ENCODE measurements around the gene TMTC4. TPM values are rescaled to one million over a fixed set of nuclear protein-coding genes. Genes with fewer than 3 reads are reported as not detected.
"Not testable (repeated sequence)": the region's sequence is repeated elsewhere in the genome, so short reads cannot be mapped to it uniquely, and the experiment has no call there.

The TMTC4 gene
- polyA plus RNA-seq, 1 donor from 2014 or later = 123 TPM

- H3K79me2 ChIP-seq (replicated peaks; ENCODE audit: insufficient read depth, low read length) = no peaks in the 10 kb centered on the region
- H3F3A ChIP-seq (ENCODE audit: insufficient read depth, low read length, poor library complexity, severe bottlenecking) = no peaks in the 10 kb centered on the region
- H3K4me2 ChIP-seq (ENCODE audit: low read length) = no peak overlapping the region
- no peak overlapping the region for H3K27ac ChIP-seq (ENCODE audit: low read length)
- no peaks in the 10 kb centered on the region for H3K36me3 ChIP-seq (ENCODE audit: insufficient read depth, low read length)
- H3K27me3 ChIP-seq (ENCODE audit: insufficient read depth, low read depth, low read length) = no peaks in the 10 kb centered on the region
- H3K9ac ChIP-seq (ENCODE audit: low read length) = no peak overlapping the region
- no peaks in the 10 kb centered on the region for H3K9me2 ChIP-seq (ENCODE audit: insufficient read depth, low read length)
- no peak overlapping the region for H3K4me3 ChIP-seq (ENCODE audit: low read length)
- no peaks in the 10 kb centered on the region for H4K20me1 ChIP-seq (ENCODE audit: insufficient read depth)
- no peak for TF ChIP-seq EP300 (conservative IDR thresholded peaks at IDR 0.05; ENCODE audit: poor library complexity, severe bottlenecking)
- TF ChIP-seq, protein P1, sequence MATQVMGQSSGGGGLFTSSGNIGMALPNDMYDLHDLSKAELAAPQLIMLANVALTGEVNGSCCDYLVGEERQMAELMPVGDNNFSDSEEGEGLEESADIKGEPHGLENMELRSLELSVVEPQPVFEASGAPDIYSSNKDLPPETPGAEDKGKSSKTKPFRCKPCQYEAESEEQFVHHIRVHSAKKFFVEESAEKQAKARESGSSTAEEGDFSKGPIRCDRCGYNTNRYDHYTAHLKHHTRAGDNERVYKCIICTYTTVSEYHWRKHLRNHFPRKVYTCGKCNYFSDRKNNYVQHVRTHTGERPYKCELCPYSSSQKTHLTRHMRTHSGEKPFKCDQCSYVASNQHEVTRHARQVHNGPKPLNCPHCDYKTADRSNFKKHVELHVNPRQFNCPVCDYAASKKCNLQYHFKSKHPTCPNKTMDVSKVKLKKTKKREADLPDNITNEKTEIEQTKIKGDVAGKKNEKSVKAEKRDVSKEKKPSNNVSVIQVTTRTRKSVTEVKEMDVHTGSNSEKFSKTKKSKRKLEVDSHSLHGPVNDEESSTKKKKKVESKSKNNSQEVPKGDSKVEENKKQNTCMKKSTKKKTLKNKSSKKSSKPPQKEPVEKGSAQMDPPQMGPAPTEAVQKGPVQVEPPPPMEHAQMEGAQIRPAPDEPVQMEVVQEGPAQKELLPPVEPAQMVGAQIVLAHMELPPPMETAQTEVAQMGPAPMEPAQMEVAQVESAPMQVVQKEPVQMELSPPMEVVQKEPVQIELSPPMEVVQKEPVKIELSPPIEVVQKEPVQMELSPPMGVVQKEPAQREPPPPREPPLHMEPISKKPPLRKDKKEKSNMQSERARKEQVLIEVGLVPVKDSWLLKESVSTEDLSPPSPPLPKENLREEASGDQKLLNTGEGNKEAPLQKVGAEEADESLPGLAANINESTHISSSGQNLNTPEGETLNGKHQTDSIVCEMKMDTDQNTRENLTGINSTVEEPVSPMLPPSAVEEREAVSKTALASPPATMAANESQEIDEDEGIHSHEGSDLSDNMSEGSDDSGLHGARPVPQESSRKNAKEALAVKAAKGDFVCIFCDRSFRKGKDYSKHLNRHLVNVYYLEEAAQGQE (IDR thresholded peaks at IDR 0.05; ENCODE audit: borderline replicate concordance) = no peak
- no peak for TF ChIP-seq SMC3 (conservative IDR thresholded peaks at IDR 0.05; ENCODE audit: poor library complexity)
- TF ChIP-seq RAD21 (conservative IDR thresholded peaks at IDR 0.05) = no peak
- no peak for TF ChIP-seq MXI1 (conservative IDR thresholded peaks at IDR 0.05; ENCODE audit: poor library complexity, severe bottlenecking)
- no peaks in the 10 kb centered on the region for H3K9me3 ChIP-seq (ENCODE audit: low read length)
- no peak overlapping the region for H2AFZ ChIP-seq (ENCODE audit: low read depth, low read length)
Observed at GRCh38 chr13:100710176-100710575, 35.6 kb upstream of the TMTC4 start.

DNA sequence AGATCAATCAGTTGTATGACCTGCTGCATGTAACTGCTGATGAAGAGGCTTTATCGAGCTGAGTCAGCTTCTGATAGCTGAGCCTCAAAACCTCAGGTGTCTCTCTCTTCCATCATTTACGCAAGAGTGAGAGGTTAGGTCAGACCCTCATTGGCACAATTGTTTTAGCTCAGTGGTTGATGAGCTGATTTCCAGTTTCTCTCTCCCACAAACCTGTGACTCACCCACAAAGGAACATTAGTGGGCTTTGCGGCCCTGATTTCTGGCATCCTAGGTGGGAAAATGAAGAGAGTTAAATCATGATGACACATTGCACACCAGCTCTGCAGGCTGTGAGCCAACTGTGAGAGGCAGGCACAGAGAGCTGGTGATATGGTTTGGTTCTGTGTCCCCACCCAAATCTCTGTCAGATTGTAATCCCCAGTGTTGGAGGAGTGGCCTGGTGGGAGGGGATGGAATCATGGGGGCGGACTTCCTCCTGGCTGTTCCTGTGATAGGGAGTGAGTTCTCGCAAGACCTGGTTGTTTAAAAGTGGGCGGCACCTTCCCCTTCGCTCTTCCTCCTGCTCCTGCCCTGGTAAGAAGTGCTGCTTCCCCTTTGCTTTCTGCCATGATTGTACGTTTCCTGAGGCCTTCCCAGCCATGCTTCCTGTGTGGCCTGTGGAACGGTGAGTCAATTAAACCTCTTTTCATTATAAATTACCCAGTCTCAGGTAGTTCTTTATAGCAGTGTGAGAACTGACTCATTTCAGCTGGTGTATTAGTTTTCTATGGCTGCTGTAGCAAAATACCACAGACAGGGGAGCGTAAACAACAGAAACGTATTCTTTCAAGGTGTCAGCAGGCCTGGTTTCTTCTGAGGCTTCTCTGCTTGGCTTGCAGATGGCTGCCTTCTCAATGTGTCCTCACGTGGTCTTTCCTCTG, 33.5 kb upstream of the TMTC4 start:
- no peak overlapping the region for H3K9ac ChIP-seq (ENCODE audit: low read length)
- no peak overlapping the region for H2AFZ ChIP-seq (ENCODE audit: low read depth, low read length)
- no peak overlapping the region for H3K27ac ChIP-seq (ENCODE audit: low read length)
- H3K4me2 ChIP-seq (ENCODE audit: low read length) = no peak overlapping the region
- no peaks in the 10 kb centered on the region for H3K9me2 ChIP-seq (ENCODE audit: insufficient read depth, low read length)
- no peaks in the 10 kb centered on the region for H3K36me3 ChIP-seq (ENCODE audit: insufficient read depth, low read length)
- H3F3A ChIP-seq (ENCODE audit: insufficient read depth, low read length, poor library complexity, severe bottlenecking) = no peaks in the 10 kb centered on the region
- H3K79me2 ChIP-seq (replicated peaks; ENCODE audit: insufficient read depth, low read length) = no peaks in the 10 kb centered on the region
- no peak overlapping the region for H3K4me3 ChIP-seq (ENCODE audit: low read length)
- H4K20me1 ChIP-seq (ENCODE audit: insufficient read depth) = no peaks in the 10 kb centered on the region
- H3K9me3 ChIP-seq (ENCODE audit: low read length) = no peaks in the 10 kb centered on the region
- no peak for TF ChIP-seq SMC3 (conservative IDR thresholded peaks at IDR 0.05; ENCODE audit: poor library complexity)
- no peak for TF ChIP-seq EZH2 (IDR thresholded peaks at IDR 0.05; ENCODE audit: borderline replicate concordance, insufficient read depth, low read length, poor library complexity, severe bottlenecking)
- no peak for TF ChIP-seq TAF1 (IDR thresholded peaks at IDR 0.05; ENCODE audit: low read depth)
- TF ChIP-seq RAD21 (conservative IDR thresholded peaks at IDR 0.05) = no peak
- TF ChIP-seq MXI1 (conservative IDR thresholded peaks at IDR 0.05; ENCODE audit: poor library complexity, severe bottlenecking) = no peak
- no peak for TF ChIP-seq POLR2AphosphoS5 (IDR thresholded peaks at IDR 0.05)
- H3K27me3 ChIP-seq (ENCODE audit: insufficient read depth, low read depth, low read length) = no peaks in the 10 kb centered on the region

DNA sequence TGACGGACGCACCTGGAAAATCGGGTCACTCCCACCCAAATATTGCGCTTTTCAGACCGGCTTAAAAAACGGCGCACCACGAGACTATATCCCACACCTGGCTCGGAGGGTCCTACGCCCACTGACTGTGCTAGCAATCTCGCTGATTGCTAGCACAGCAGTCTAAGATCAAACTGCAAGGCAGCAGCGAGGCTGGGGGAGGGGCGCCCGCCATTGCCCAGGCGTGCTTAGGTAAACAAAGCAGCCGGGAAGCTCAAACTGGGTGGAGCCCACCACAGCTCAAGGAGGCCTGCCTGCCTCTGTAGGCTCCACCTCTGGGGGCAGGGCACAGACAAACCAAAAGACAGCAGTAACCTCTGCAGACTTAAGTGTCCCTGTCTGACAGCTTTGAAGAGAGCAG, 23.7 kb upstream of the TMTC4 start:
- not testable (repeated sequence) for H3K9me3 ChIP-seq (ENCODE audit: low read length); H2AFZ ChIP-seq (ENCODE audit: low read depth, low read length); H3K27ac ChIP-seq (ENCODE audit: low read length); H3K79me2 ChIP-seq (replicated peaks; ENCODE audit: insufficient read depth, low read length); H3K9me2 ChIP-seq (ENCODE audit: insufficient read depth, low read length); H3F3A ChIP-seq (ENCODE audit: insufficient read depth, low read length, poor library complexity, severe bottlenecking); H3K36me3 ChIP-seq (ENCODE audit: insufficient read depth, low read length); H3K4me3 ChIP-seq (ENCODE audit: low read length); H4K20me1 ChIP-seq (ENCODE audit: insufficient read depth); H3K9ac ChIP-seq (ENCODE audit: low read length); H3K4me2 ChIP-seq (ENCODE audit: low read length); H3K27me3 ChIP-seq (ENCODE audit: insufficient read depth, low read depth, low read length)
